HCT116 (cell line): ENCODE results near the gene IFT20. TPM values are rescaled to one million over a fixed set of nuclear protein-coding genes. Genes with fewer than 3 reads are reported as not detected.

ENCODE experiments used
- ATAC-seq: fragments of 200-7000 bp; cut with Tn5 transposase; 2 replicates; pipeline ENCODE4 v1.9.1; 2020; ENCODE audit warnings: mild to moderate bottlenecking, moderate library complexity
- BruUV-seq: library from RNA; stranded (reverse); fragments of 400-500 nt; replicated peaks from 2 replicates; lab custom pipeline; 2021; lab: Mats Ljungman, UMichigan
- CTCF ChIA-PET: fragments of 300-600 bp; sonication (Branson Sonifier 250); formaldehyde crosslinking; loops from one replicate; lab custom pipeline; 2021; ENCODE audit warnings: antibody characterized with exemption; lab: Charles Lee
- POLR2A ChIA-PET: fragments of 300-600, 350-600 bp; sonication (Branson Sonifier 250); formaldehyde crosslinking; loops from one replicate; lab custom pipeline; 2021; ENCODE audit warnings: antibody characterized with exemption; lab: Charles Lee
- RAD21 ChIA-PET, 2 experiments: fragments of 300-600 bp; sonication (Branson Sonifier 250); formaldehyde crosslinking; loops; one replicate each; lab custom pipeline; 2023; ENCODE audit warnings: low total read pairs in 2 of 2; ENCODE audit not compliant: uncharacterized antibody in 2 of 2, unreplicated experiment in 2 of 2, low non-redundant PET in 1 of 2; lab: Charles Lee
- DNase-seq: peaks from one replicate; pipeline ENCODE4 v3.0.0-alpha.2; 2010; ENCODE audit warnings: low read depth, low spot score
- H2AFZ ChIP-seq: fragments of 200-600 bp; shearing (Covaris generic), sonication (generic); 2 replicates; pipeline ENCODE4 v1.6.1; 2017; ENCODE audit warnings: low read depth, mixed run types, mixed read lengths, antibody characterized with exemption, low read length; ENCODE audit not compliant: poor library complexity, severe bottlenecking
- H3K27ac ChIP-seq: 2 replicates; pipeline ENCODE4 v1.5.1; 2012; ENCODE audit warnings: low read depth, low read length
- H3K27me3 ChIP-seq: fragments of 200-600 bp; sonication (generic); 2 replicates; pipeline ENCODE4 v1.6.1; 2016; ENCODE audit warnings: mixed run types, low read length, mixed read lengths; ENCODE audit not compliant: insufficient read depth
- H3K36me3 ChIP-seq, 2 experiments: fragments of 200-500 bp in 1 of 2; fragments of 200-600 bp in 1 of 2; sonication (Bioruptor generic) in 1 of 2; sonication (generic) in 1 of 2; 2 replicates each; pipeline versions ENCODE4 v1.5.1 to v1.6.1; 2014 to 2016; ENCODE audit warnings: low read length in 2 of 2, inconsistent platforms in 1 of 2, mixed read lengths in 1 of 2, mixed run types in 1 of 2; ENCODE audit not compliant: insufficient read depth in 2 of 2, control insufficient read depth in 1 of 2
- H3K4me1 ChIP-seq, 2 experiments: fragments of 200-600 bp in 1 of 2; sonication (generic) in 1 of 2; 2 replicates each; pipeline versions ENCODE4 v1.5.1 to v1.6.1; 2012 to 2017; ENCODE audit warnings: low read length in 2 of 2, inconsistent platforms in 1 of 2, mild to moderate bottlenecking in 1 of 2, mixed read lengths in 1 of 2, mixed run types in 1 of 2, moderate library complexity in 1 of 2; ENCODE audit not compliant: insufficient read depth in 2 of 2, control insufficient read depth in 1 of 2
- H3K4me2 ChIP-seq: fragments of 200-600 bp; sonication (generic); 2 replicates; pipeline ENCODE4 v1.6.1; 2017; ENCODE audit warnings: mixed run types, low read length, mixed read lengths
- H3K4me3 ChIP-seq, 2 experiments: fragments of 200-600 bp in 1 of 2; sonication (generic) in 1 of 2; replicated peaks in 1 of 2; 2 replicates each; pipeline ENCODE4 v1.5.1; 2011 to 2016; ENCODE audit warnings: low read length in 2 of 2, control low read depth in 1 of 2, low read depth in 1 of 2, mild to moderate bottlenecking in 1 of 2, mixed read lengths in 1 of 2, mixed run types in 1 of 2
- H3K79me2 ChIP-seq: fragments of 200-600 bp; sonication (generic); 2 replicates; pipeline ENCODE4 v1.6.1; 2017; ENCODE audit warnings: mild to moderate bottlenecking, mixed run types, low read length, moderate library complexity, mixed read lengths; ENCODE audit not compliant: insufficient read depth
- H3K9ac ChIP-seq: fragments of 200-600 bp; sonication (generic); 2 replicates; pipeline ENCODE4 v1.6.1; 2016; ENCODE audit warnings: low read length, mixed read lengths
- H3K9me2 ChIP-seq: fragments of 200-600 bp; sonication (generic), shearing (Covaris generic); 2 replicates; pipeline ENCODE4 v1.6.1; 2017; ENCODE audit warnings: mixed run types, mild to moderate bottlenecking, moderate library complexity; ENCODE audit not compliant: insufficient read depth
- H3K9me3 ChIP-seq, 2 experiments: fragments of 200-500 bp in 1 of 2; fragments of 200-600 bp in 1 of 2; sonication (Bioruptor generic) in 1 of 2; sonication (generic) in 1 of 2; 2 replicates each; pipeline ENCODE4 v1.6.1; 2014 to 2017; ENCODE audit warnings: low read length in 2 of 2, mixed read lengths in 2 of 2, inconsistent platforms in 1 of 2, low read depth in 1 of 2, mild to moderate bottlenecking in 1 of 2, mixed run types in 1 of 2, moderate library complexity in 1 of 2; ENCODE audit not compliant: control insufficient read depth in 1 of 2, insufficient read depth in 1 of 2
- H4K20me1 ChIP-seq: fragments of 200-600 bp; sonication (generic), shearing (Covaris generic); 2 replicates; pipeline ENCODE4 v1.6.1; 2017; ENCODE audit warnings: mixed run types, mild to moderate bottlenecking, moderate library complexity; ENCODE audit not compliant: insufficient read depth
- ATF3 ChIP-seq: IDR thresholded peaks from 2 replicates; pipeline ENCODE4 v1.6.1; 2012
- CBX3 ChIP-seq: IDR thresholded peaks from 2 replicates; pipeline ENCODE4 v1.6.1; 2012; ENCODE audit warnings: low read depth
- EZH2 ChIP-seq: fragments of 200-600 bp; sonication (generic); IDR thresholded peaks from 2 replicates; pipeline ENCODE4 v1.6.1; 2017; ENCODE audit warnings: antibody characterized with exemption, mixed run types
- FOSL1 ChIP-seq: IDR thresholded peaks from 2 replicates; pipeline ENCODE4 v1.6.1; 2012; ENCODE audit warnings: low read depth
- MAX ChIP-seq: IDR thresholded peaks from 2 replicates; pipeline ENCODE4 v1.6.1; 2012
- POLR2A ChIP-seq: IDR thresholded peaks from 2 replicates; pipeline ENCODE4 v1.7.0; 2011; ENCODE audit warnings: borderline replicate concordance; ENCODE audit not compliant: insufficient read depth, insufficient read length; ENCODE audit errors: extremely low read depth
- POLR2AphosphoS5 ChIP-seq: IDR thresholded peaks from 2 replicates; pipeline ENCODE4 v1.6.1; 2011; ENCODE audit warnings: mild to moderate bottlenecking, low read depth, low read length, moderate library complexity
- REST ChIP-seq: IDR thresholded peaks from 2 replicates; pipeline ENCODE4 v1.6.1; 2012; ENCODE audit warnings: low read depth
- TCF7L2 ChIP-seq: IDR thresholded peaks from 2 replicates; pipeline ENCODE4 v1.7.0; 2011; ENCODE audit warnings: borderline replicate concordance, inconsistent platforms; ENCODE audit not compliant: insufficient read depth, insufficient read length; ENCODE audit errors: extremely low read depth
- intact Hi-C: fragments of 100-400 bp; cut with micrococcal nuclease; formaldehyde crosslinking; loops from 2 replicates; pipeline ENCODE4 v1.10.0; 2022
- total RNA-seq: library from RNA; stranded (reverse); gene quantifications from one replicate; pipeline ENCODE4 v1.2.1, GENCODE V29; 2021; ENCODE audit not compliant: unreplicated experiment

Gene IFT20
- total RNA-seq, 1 experiment from 2014 or later = 21.7 TPM

GRCh38 chr17:28363776-28364650 is 28.7 kb upstream of the IFT20 start (continued):
- TF ChIP-seq REST = no peak
- no peak for TF ChIP-seq EZH2
- no peak for TF ChIP-seq FOSL1
- TF ChIP-seq MAX = no peak

GRCh38 chr17:28363186-28363585 is 27.9 kb upstream of the IFT20 start:
- H3K27ac ChIP-seq = no peak overlapping the region
- no peak overlapping the region for H2AFZ ChIP-seq
- H3K36me3 ChIP-seq = peaks cover 15 to 20% of the 10 kb centered on the region in 2 experiments; a peak in 3 of 4 replicates
- no peak for TF ChIP-seq POLR2A
- no peak for TF ChIP-seq TCF7L2
- no peak for TF ChIP-seq ATF3
- TF ChIP-seq CBX3 = no peak
- no peak for TF ChIP-seq EZH2
- TF ChIP-seq POLR2AphosphoS5 = no peak
- H4K20me1 ChIP-seq = no peaks in the 10 kb centered on the region
- no peak overlapping the region for H3K4me3 ChIP-seq
- no peak overlapping the region for H3K9ac ChIP-seq
- H3K9me3 ChIP-seq = no peaks in the 10 kb centered on the region
- H3K4me1 ChIP-seq = peaks cover 7 to 9% of the 10 kb centered on the region in 2 experiments; a peak in 2 of 4 replicates
- DNase-seq (no peak), ATAC-seq (no peak)
- intact Hi-C loops = no loop called here
- H3K79me2 ChIP-seq = peaks cover 11% of the 10 kb centered on the region
- H3K4me2 ChIP-seq = no peak overlapping the region
- H3K27me3 ChIP-seq = no peaks in the 10 kb centered on the region
- ChIA-PET CTCF (no interaction called here), RAD21 (no interaction called here), POLR2A (no interaction called here)
- H3K9me2 ChIP-seq = no peaks in the 10 kb centered on the region
- no TSS peak for BruUV-seq
